ENCODE measurements around the gene NDE1.
"Not testable (repeated sequence)": the region's sequence is repeated elsewhere in the genome, so short reads cannot be mapped to it uniquely, and the experiment has no call there.

The NDE1 gene, protein sequence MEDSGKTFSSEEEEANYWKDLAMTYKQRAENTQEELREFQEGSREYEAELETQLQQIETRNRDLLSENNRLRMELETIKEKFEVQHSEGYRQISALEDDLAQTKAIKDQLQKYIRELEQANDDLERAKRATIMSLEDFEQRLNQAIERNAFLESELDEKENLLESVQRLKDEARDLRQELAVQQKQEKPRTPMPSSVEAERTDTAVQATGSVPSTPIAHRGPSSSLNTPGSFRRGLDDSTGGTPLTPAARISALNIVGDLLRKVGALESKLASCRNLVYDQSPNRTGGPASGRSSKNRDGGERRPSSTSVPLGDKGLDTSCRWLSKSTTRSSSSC

DNA sequence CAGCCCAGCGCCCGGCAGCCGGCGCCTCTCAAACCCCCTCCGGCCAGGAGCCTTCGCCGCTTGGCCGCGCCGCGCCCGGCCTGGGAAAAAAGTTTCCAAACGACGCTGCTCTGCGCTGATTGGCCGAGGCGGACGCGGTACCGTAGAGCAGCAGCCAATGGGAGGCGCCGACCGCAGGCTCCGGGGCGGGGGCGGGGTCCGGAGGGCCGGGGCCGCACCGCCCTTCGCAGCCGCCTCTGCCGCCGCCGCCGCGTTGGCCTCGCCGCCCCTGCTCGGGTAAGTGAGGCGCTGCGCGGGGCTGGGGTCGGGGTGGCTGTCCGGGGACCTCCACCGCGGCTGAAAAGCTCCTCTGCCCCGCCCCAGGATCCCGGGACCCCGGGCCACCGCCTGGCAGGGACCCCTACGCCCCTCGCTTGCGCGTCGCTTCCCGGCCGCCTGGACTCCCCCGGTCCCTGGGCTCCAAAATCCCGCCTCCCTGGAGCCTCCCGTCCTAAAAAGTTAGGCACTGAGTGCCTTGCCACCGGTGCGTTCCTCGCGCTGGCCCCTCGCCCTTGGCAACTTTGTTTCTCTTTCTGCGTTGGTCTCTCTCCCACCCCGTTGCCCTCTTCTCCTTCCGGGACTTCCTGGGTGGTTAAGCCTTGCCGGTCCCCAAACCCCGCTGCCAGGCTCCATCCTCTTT, at the start of gene NDE1:
Gene NDE1, plus strand, starts transcription at position 227 of the 679 bp plus-strand sequence. CDS start 14,534 bp downstream, outside the sequence.
- DNase-seq, result peak; percentile 83

DNA sequence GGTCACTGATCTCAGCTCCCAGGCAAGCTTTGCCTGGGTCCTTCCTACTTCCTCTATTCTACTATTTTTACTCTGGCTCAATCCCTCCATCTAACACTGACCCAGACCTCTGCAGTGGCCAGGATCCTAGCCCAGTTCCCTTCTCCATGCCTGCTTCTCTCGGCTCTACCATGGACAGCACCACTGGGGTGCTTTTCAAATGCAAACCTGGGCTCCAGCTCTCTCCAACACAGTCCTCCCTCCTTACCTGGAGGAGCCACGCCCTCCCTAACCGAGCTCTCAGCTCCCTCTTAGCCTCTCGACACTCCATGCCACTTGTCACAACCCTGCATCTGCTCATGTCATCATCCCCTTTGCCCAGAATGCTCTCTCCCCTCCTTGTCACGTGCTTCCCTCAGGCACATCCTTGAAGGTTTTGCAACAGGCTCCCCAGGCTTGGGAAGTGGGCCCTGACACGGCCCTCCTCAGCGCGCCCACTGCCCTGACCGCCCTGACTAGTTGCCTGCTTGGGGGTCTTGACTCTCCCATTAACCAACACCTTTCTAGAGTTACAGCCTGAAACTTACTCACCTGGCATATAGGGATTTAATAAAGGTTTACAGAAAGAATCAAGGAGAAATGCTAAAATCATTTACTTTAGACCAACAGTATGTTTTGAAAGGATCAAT, 48.7 kb upstream of the NDE1 start:
- DNase-seq, result no peak

DNA sequence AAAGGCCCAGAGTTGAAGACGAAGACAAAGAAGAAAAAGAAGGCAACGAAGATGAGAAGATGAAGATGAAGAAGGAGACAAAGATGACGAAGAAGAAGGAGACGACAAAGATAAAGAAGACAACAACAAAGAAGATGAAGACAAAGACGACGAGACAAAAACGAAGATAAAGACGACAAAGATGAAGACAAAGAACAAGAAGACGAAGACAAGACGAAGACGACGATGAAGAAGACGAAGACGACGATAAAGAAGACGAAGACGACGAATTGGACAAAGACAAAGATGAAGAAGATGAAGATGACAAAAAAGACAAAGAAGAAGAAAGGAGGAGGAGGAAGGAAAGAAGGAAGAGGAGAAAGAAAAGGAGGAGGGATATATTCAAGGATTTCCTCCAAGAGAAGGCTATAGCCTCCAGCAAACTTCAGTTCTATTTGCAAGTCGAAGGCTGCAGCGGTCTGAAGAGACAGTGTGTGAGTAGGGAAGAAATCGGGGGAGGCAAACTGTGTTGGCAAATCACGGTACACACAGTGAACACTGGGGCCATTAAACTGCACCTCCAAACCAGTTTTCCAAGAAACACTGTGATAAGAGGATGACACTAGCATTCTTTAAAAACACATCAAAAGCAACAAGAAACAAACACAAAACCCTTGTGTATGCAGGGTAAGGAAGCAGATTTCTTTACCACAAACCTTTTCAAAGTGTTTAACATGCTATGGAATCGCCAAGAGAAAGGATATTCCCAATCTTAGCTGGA, 47.6 kb upstream of the NDE1 start:
- no peak for DNase-seq

DNA sequence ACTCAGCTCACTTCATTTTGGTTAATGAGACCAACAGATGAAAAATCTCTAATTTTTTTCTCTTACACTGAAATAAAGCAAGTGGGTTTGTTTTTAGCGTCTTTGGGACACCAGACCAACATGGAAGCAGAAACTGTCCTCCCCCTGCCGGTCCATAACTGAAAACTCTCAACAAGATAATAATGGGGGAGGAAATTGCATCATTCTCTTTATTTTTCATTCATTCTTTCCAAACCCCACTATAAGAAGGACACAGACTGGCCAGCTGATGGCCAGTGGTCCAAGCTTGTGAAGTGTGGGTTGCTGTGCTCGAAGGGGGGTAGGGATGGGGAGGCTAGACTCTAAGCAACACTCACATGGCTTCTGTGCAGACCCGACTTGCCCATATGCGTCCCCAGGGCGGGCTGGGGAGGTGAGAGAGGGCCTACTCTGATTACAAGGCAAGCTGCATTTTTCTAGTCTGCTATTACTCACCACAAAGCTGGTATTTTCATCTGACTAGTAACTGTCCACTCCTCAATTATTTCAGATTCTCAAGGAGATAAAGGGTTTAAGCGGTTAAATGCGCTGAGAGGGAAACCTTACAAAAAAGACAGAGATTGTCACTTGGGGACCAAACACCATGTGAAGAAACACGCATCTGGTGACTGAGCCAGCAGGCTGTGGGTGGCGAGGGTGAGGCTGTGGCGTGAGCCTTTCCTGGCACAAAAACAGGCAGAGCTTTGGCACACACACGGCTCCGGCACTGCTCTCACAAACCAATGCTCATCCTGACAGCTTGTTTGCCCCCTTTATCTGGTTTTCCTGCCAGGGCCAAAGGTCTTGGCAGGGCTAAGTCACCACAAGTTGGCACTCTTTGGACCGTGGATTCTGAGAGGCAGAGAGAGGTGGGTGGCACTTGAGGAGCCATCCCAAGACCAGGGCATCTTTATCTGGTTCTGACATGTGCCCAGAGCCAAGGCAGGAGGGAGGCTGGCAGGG, 45.3 kb upstream of the NDE1 start:
- DNase-seq, result no peak

DNA sequence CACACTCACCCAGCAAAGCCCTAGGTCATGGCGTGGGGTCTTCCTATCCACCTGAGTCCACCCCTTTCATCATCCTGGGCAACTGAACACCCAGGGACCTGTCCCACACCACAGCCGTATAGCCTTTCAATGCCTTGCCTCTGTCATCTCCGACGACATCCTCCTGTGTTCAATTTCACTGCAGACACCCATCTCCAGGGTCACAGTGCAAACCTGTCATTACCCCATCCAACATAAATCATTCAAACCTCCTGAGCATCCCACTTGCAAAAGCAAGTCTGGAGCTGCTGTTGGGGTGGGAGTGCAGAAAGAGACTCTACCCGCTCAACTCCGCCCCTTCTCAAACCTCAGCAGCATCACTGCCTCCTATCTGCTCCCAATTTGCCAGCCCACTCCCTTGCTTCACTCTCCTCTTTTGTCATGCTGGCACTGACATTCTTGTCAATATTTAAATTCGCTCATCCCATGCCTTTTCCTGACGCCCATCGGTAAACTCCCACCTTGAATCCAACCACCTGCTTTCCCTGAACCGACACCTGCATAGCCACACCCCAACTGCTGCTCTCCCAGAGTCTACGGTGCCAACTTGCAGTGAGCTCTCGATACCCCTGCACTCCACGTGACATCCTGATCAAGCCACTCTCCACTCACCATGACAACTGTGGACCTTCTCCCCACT, 44.1 kb upstream of the NDE1 start:
- DNase-seq, result no peak

DNA sequence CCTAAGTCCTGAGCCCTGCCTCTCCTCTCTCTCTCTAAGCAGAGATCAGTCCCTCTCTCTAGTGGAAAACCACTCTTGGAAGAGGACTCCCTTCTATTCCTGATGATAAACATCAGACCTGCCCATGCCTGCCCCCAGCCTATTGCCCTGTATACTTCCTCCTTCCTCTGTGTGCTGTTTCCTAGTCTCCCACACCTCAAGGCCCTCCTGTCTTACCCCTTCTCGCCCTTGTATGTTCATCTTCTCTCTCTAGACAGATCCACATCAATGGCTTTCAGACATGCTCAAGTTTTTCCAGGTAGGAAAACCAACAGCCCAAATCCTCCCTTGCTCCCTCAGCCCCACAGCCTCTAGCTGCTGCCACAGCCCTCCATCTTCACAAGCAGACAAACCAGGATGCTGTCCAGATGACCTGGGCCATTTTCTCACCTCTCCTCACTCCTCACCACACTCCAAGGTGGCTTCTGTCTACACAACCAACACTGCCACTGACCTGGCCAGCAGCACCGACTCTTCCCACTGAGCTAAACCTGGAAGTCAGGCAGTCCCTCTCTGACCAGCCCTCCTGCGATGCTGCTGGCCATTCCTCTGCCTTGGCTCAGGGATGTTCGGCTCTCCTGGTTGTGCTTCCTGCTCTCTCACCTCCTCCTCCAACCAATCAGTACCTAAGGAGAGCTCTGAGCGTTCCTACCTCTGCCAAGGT, 43.4 kb upstream of the NDE1 start:
- DNase-seq, result no peak

- DNase-seq, result not testable (repeated sequence)
Observed at GRCh38 chr16:15607221-15607699, 42.8 kb upstream of the NDE1 start.

DNA sequence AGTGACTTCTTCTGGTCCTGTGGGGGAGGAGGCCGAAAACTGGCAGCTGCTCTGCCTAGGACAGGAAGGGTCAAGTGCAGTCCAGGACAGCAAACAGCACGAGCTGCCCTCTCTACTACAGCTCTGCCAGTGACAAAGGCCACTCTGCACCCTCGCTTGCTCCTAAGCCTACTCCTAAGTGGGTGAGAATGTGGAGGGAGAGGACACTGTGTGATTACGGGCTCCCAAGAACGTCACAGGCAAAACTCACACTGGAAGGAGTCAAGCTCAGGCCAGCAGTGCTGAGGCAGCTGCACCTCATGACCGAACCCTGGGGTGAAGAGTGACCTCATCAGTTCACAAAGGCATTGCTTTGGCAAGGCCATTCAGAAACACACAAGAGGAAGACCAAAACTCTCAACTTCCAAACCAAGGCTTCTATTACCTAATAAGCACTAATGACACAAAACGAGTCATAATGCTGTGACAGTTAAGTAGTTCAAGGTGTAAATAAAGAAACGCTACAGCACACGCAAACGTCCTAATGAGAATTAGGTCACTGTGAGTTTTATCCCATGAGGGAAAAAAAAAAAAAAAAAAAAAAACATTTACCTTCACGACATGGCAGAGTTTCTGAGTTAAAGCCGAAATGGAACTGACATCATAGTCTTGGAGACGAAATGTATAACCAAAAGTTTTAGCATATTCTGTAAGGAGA, 42.2 kb upstream of the NDE1 start:
- DNase-seq, result no peak

DNA sequence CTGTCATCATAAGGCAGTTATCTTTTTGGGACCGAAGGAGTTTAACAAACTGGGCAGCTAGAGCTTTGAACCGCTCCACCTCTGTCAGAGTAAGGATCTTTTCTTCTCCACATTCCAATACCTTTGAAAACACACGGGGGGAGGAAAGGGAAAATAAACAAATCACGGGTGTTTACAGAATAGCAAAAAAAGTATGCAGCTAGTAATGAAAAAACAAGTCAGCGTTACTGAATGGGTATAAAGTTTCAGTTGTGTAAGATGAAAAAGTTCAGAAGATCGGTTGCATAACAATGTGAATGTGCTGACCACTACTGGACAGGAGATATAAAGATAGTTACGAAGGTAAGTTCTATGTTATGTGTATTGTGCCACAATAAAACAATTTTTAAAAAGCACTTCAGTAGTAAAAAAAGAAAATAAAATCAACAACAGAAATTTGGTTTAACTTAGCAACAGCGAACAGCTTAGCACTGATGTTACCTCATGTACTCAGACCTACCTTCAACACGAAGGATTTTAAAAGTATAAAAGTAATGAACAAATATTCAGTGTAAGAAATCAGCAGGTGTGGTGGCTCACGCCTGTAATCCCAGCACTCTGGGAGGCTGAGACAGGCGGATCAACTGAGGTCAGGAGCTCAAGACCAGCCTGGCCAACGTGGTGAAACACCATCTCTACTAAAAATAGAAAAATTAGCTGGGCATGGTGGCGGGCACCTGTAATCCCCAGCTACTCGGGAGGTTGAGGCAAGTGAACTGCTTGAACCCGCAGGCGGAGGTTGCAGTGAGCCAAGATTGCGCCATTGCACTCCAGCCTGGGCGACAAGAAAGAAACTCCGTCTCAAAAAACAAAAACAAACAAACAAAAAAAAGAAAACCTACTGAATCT, 41.4 kb upstream of the NDE1 start:
- no peak for DNase-seq

DNA sequence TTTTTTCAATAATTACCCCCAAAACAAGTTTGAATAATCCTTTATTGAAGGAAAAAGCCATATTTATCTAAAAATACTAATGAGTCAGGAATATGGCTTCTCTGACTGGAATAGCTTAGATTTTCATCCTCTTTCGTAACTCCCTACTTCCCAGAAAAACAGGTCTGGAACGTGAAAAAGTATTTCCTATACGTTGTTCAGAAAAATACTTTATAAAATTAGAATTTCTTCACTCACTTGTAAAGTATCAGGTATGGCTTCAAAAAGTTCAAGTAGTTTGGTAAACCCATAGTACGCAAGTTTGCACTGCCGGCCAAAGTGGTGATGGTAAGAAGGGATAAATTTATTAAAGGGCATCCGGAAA, 40.8 kb upstream of the NDE1 start:
- DNase-seq, result no peak

DNA sequence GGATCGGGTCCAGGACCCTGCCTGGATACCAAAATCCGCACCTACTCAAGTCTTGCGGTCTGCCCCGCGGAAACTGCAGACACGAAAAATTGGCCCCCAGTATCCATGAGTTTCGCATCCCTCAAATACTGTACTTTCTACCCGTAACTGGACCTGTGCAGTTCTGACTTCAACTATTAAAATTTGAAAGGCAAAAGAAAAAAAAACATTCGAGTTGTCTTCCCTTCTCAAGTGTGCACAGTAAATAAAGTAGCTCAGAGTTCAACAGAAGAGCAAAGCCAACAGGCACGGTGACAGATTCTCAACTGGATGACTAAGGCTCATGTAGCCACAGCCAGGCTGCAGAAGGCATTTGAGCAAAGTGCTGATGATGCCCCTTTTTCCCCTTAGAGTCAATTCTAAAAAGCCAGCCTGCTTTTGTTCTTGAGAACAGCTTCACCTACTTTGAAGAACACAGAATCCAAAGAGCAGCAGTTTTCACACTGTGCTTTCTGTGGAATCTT, 39.6 kb upstream of the NDE1 start:
- no peak for DNase-seq

DNA sequence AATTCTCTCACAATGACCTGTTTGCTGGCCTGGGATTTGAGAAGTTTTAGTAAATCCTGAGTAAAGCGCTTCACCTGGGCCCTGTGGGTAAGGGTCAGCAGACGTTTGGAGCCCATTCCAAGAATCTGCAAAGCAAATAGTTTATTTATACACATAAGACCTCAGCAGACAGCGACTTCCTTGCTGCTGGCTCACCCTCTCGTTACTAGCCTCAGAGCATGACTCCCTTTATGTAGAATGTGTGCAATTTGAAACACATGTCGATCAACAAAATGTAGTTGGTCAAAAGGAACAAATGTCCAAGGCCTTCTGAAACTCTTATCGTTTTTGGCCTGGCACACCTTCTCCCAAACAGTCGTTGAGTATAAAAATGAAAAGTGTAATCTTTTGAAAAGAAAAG, 38.4 kb upstream of the NDE1 start:
- DNase-seq, result no peak

- DNase-seq, result no peak
Observed at GRCh38 chr16:15613676-15614075, 36.4 kb upstream of the NDE1 start.

- no peak for DNase-seq
Observed at GRCh38 chr16:15616012-15616411, 34.0 kb upstream of the NDE1 start.

GRCh38 chr16:15616475-15617165, 33.4 kb upstream of the NDE1 start:
- no peak for DNase-seq

DNA sequence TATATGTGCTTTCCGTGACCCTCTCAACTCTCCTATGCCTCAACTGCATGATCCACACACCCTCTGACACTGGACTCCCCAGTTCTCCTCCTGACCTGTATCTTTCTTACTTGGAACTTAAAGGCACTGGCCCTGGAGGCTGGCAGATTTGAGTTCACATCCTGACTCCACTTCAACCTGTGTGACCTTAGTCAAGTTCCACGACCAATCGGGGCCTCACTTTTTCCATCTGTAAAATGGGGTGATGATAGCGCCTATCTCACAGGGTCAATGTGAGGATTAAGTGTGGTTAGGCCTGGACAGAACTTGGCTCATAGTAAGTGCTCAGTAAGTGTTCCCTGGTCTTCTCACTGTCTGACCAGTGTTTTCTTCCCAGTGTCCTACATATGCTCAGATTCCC, 32.1 kb upstream of the NDE1 start:
- DNase-seq, result no peak

- no peak for DNase-seq
Observed at GRCh38 chr16:15618392-15618791, 31.7 kb upstream of the NDE1 start.

DNA sequence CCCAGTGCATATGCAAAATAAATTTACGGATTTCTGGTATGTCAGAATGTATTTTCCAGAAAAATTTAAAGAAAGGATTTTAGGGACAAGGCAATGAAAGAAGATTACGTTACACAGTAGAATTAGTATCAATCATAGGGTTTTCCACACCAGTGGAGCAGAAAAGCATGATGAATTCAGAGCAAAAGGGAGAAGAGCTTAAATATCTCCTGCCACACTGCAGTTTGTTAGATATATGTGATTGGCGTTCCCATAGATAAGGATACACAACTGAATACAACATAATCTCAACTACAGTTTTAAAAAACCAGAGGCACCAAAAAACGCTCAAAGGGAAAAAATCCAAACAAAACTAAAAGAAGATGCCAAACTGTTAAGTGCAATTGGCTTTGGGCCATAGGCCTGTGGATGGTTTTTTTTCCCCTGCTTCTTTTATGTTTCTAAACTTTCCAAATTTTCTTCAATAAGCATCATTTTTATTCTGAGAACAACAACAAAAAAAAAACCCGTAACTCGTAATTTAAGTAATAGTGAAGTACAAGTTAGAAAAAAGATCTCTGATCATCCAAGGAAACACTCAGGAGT, 29.3 kb upstream of the NDE1 start:
- DNase-seq, result no peak
